CMK (cell line): Measurements from ENCODE around the gene LY6G5B.

Source experiments
- DNase-seq: peaks from one replicate; pipeline ENCODE4 v3.0.0-alpha.2; 2010; ENCODE audit warnings: low read depth

LY6G5B gene

GRCh38 chr6:31663126-31663960 lies 6.4 kb upstream of the LY6G5B start:
- DNase-seq: no peak

GRCh38 chr6:31663961-31664789 lies 5.6 kb upstream of the LY6G5B start:
- no peak for DNase-seq

GRCh38 chr6:31664790-31665500 lies 4.8 kb upstream of the LY6G5B start, which contains the start of gene GPANK1:
GPANK1 (minus strand) TSS chr6:31664997; CDS start chr6:31664478, 519 bp downstream.
- peak; percentile 87 for DNase-seq

- DNase-seq: peak; percentile 96
Measured at GRCh38 chr6:31665501-31666336, 4.1 kb upstream of the LY6G5B start, which contains the start of gene CSNK2B. CSNK2B (plus strand) TSS chr6:31666080; CDS start chr6:31666832, 752 bp downstream.

GRCh38 chr6:31666337-31666965 lies 3.3 kb upstream of the LY6G5B start:
- no peak for DNase-seq

GRCh38 chr6:31676322-31676903 lies 6.6 kb downstream of the LY6G5B start:
- no peak for DNase-seq

GRCh38 chr6:31676904-31677303 lies 7.1 kb downstream of the LY6G5B start:
- DNase-seq: no peak

GRCh38 chr6:31677955-31678354 lies 8.2 kb downstream of the LY6G5B start:
- DNase-seq: no peak

GRCh38 chr6:31680226-31681134 lies 10.7 kb downstream of the LY6G5B start, which contains the start of gene LY6G5C:
LY6G5C (minus strand) TSS chr6:31681067; CDS start chr6:31680373, 694 bp downstream.
- DNase-seq: no peak

GRCh38 chr6:31681135-31681671 lies 11.4 kb downstream of the LY6G5B start:
- DNase-seq: no peak

GRCh38 chr6:31683591-31683990 lies 13.8 kb downstream of the LY6G5B start:
- DNase-seq: no peak

- no peak for DNase-seq
Measured at GRCh38 chr6:31686483-31686882, 16.7 kb downstream of the LY6G5B start.

GRCh38 chr6:31687321-31687720 lies 17.5 kb downstream of the LY6G5B start:
- DNase-seq: no peak

GRCh38 chr6:31687860-31688693 lies 18.3 kb downstream of the LY6G5B start:
- DNase-seq: no peak

GRCh38 chr6:31689249-31690110 lies 19.7 kb downstream of the LY6G5B start:
- DNase-seq: no peak

- no peak for DNase-seq
Measured at GRCh38 chr6:31690231-31691077, 20.7 kb downstream of the LY6G5B start.
